ENCODE results near the gene ASGR2.

The ASGR2 gene

GRCh38 chr17:7112510-7113108, 2.0 kb downstream of the ASGR2 start:
- H3K4me3 ChIP-seq (replicated peaks; ENCODE audit: low read depth, low read length): no peak overlapping the region
- TF ChIP-seq CTCF (IDR thresholded peaks at IDR 0.05; ENCODE audit: low read depth, low read length, missing control alignments): no peak
- no peak for DNase-seq (ENCODE audit: extremely low read depth, low read depth)

- H3K4me3 ChIP-seq (replicated peaks; ENCODE audit: low read depth, low read length): no peak overlapping the region
- TF ChIP-seq CTCF (IDR thresholded peaks at IDR 0.05; ENCODE audit: low read depth, low read length, missing control alignments): no peak
- DNase-seq (ENCODE audit: extremely low read depth, low read depth): no peak
Observed at GRCh38 chr17:7111784-7112509, 2.7 kb downstream of the ASGR2 start.

GRCh38 chr17:7110617-7111306, 3.9 kb downstream of the ASGR2 start:
- H3K4me3 ChIP-seq (replicated peaks; ENCODE audit: low read depth, low read length): no peak overlapping the region
- DNase-seq (ENCODE audit: extremely low read depth, low read depth): no peak
- TF ChIP-seq CTCF (IDR thresholded peaks at IDR 0.05; ENCODE audit: low read depth, low read length, missing control alignments): no peak

- no peak for TF ChIP-seq CTCF (IDR thresholded peaks at IDR 0.05; ENCODE audit: low read depth, low read length, missing control alignments)
- DNase-seq (ENCODE audit: extremely low read depth, low read depth): no peak
Observed at GRCh38 chr17:7109461-7110322, 4.9 kb downstream of the ASGR2 start.

GRCh38 chr17:7108981-7109380, 5.6 kb downstream of the ASGR2 start:
- DNase-seq (ENCODE audit: extremely low read depth, low read depth): no peak
- H3K4me3 ChIP-seq (replicated peaks; ENCODE audit: low read depth, low read length): no peak overlapping the region
- no peak for TF ChIP-seq CTCF (IDR thresholded peaks at IDR 0.05; ENCODE audit: low read depth, low read length, missing control alignments)

More at GRCh38 chr17:7109461-7110322, 4.9 kb downstream of the ASGR2 start:
- no peak overlapping the region for H3K4me3 ChIP-seq (replicated peaks; ENCODE audit: low read depth, low read length)

- no peak for TF ChIP-seq CTCF (IDR thresholded peaks at IDR 0.05; ENCODE audit: low read depth, low read length, missing control alignments)
- no peak for DNase-seq (ENCODE audit: extremely low read depth, low read depth)
- H3K4me3 ChIP-seq (replicated peaks; ENCODE audit: low read depth, low read length): no peak overlapping the region
Observed at GRCh38 chr17:7108560-7108925, 6.1 kb downstream of the ASGR2 start.
